MM.1S (cell line): ENCODE data around the gene USP46.

Experiments
- DNase-seq: peaks from one replicate; pipeline ENCODE4 v3.0.0-alpha.2; 2015
- H2AFZ ChIP-seq: fragments of 300-600 bp; sonication (generic); 2 replicates; pipeline ENCODE4 v1.6.0; 2016; ENCODE audit warnings: antibody characterized with exemption, low read length
- H3F3A ChIP-seq: fragments of 300-600 bp; sonication (generic); 2 replicates; pipeline ENCODE4 v1.6.1; 2016; ENCODE audit warnings: mild to moderate bottlenecking, antibody characterized with exemption, low read length, moderate library complexity, mixed read lengths; ENCODE audit not compliant: insufficient read depth
- H3K27ac ChIP-seq: fragments of 300-600 bp; sonication (generic); 2 replicates; pipeline ENCODE4 v1.5.1; 2016; ENCODE audit warnings: mild to moderate bottlenecking, low read length
- H3K27me3 ChIP-seq: fragments of 300-600 bp; sonication (generic); replicated peaks from 2 replicates; pipeline ENCODE4 v1.6.0; 2016; ENCODE audit warnings: low read length; ENCODE audit not compliant: insufficient read depth
- H3K36me3 ChIP-seq: fragments of 300-600 bp; sonication (generic); replicated peaks from 2 replicates; pipeline ENCODE4 v1.6.1; 2016; ENCODE audit warnings: mild to moderate bottlenecking, low read length, mixed read lengths; ENCODE audit not compliant: insufficient read depth
- H3K4me1 ChIP-seq: fragments of 300-600 bp; sonication (generic); 2 replicates; pipeline ENCODE4 v1.6.1; 2016; ENCODE audit warnings: low read length, mixed read lengths
- H3K4me2 ChIP-seq: fragments of 300-600 bp; sonication (generic); 2 replicates; pipeline ENCODE4 v1.6.0; 2016; ENCODE audit warnings: low read depth, low read length
- H3K4me3 ChIP-seq: fragments of 300-600 bp; sonication (generic); 2 replicates; pipeline ENCODE4 v1.5.1; 2016; ENCODE audit warnings: low read length, mixed read lengths
- H3K79me2 ChIP-seq: fragments of 300-600 bp; sonication (generic); 2 replicates; pipeline ENCODE4 v1.6.1; 2016; ENCODE audit warnings: mixed run types, low read length, mixed read lengths
- H3K9ac ChIP-seq: fragments of 300-600 bp; sonication (generic); 2 replicates; pipeline ENCODE4 v1.6.1; 2016; ENCODE audit warnings: low read length, mixed read lengths
- H3K9me2 ChIP-seq: fragments of 300-600 bp; sonication (generic); replicated peaks from 2 replicates; pipeline ENCODE4 v1.6.1; 2016; ENCODE audit warnings: mild to moderate bottlenecking, low read length, mixed read lengths; ENCODE audit not compliant: insufficient read depth
- H3K9me3 ChIP-seq: fragments of 300-600 bp; sonication (generic); replicated peaks from 2 replicates; pipeline ENCODE4 v1.6.1; 2016; ENCODE audit warnings: mild to moderate bottlenecking, low read length, mixed read lengths; ENCODE audit not compliant: insufficient read depth
- H4K20me1 ChIP-seq: fragments of 300-600 bp; sonication (generic); 2 replicates; pipeline ENCODE4 v1.6.1; 2016; ENCODE audit warnings: mild to moderate bottlenecking, low read length, moderate library complexity, mixed read lengths; ENCODE audit not compliant: insufficient read depth
- CTCF ChIP-seq: fragments of 300-600 bp; sonication (generic); IDR thresholded peaks from 2 replicates; pipeline ENCODE4 v1.5.1; 2016; ENCODE audit warnings: antibody characterized with exemption, low read length, mixed read lengths
- EZH2 ChIP-seq: fragments of 300-600 bp; sonication (generic); optimal IDR thresholded peaks from 2 replicates; pipeline ENCODE3; 2017; ENCODE audit warnings: low read depth, mild to moderate bottlenecking, antibody characterized with exemption, low read length, mixed read lengths
- EZH2phosphoT487 ChIP-seq: fragments of 300-600 bp; sonication (generic); IDR thresholded peaks from 2 replicates; pipeline ENCODE4 v1.6.1; 2018; ENCODE audit warnings: antibody characterized with exemption, low read length

Gene USP46

GRCh38 chr4:52612341-52612740 is 46.8 kb downstream of the USP46 start:
- Histone ChIP-seq H4K20me1 (no peaks in the 10 kb centered on the region), H3K27me3 (no peaks in the 10 kb centered on the region), H2AFZ (no peak overlapping the region), H3K9me3 (no peaks in the 10 kb centered on the region), H3F3A (no peaks in the 10 kb centered on the region), H3K4me3 (no peak overlapping the region), H3K9me2 (no peaks in the 10 kb centered on the region), H3K79me2 (no peaks in the 10 kb centered on the region), H3K9ac (no peak overlapping the region), H3K4me2 (no peak overlapping the region), H3K4me1 (no peaks in the 10 kb centered on the region), H3K27ac (no peak overlapping the region), H3K36me3 (no peaks in the 10 kb centered on the region)
- TF ChIP-seq CTCF (no peak), EZH2phosphoT487 (no peak), EZH2 (no peak)
- no peak for DNase-seq

- H4K20me1 ChIP-seq, result no peaks in the 10 kb centered on the region
- H3K4me3 ChIP-seq, result no peak overlapping the region
- DNase-seq, result no peak
- no peaks in the 10 kb centered on the region for H3F3A ChIP-seq
- no peaks in the 10 kb centered on the region for H3K9me2 ChIP-seq
- H3K27ac ChIP-seq, result no peak overlapping the region
- no peak overlapping the region for H3K4me2 ChIP-seq
- no peaks in the 10 kb centered on the region for H3K36me3 ChIP-seq
- no peak overlapping the region for H3K9ac ChIP-seq
- no peaks in the 10 kb centered on the region for H3K27me3 ChIP-seq
- no peak for TF ChIP-seq EZH2
- TF ChIP-seq CTCF, result no peak
- no peak for TF ChIP-seq EZH2phosphoT487
- no peaks in the 10 kb centered on the region for H3K4me1 ChIP-seq
- H2AFZ ChIP-seq, result no peak overlapping the region
- H3K9me3 ChIP-seq, result no peaks in the 10 kb centered on the region
- H3K79me2 ChIP-seq, result no peaks in the 10 kb centered on the region
These were observed 48.0 kb downstream of the USP46 start for GRCh38 chr4:52611030-52611555.

- Histone ChIP-seq H3K27me3 (no peaks in the 10 kb centered on the region), H3K9me2 (no peaks in the 10 kb centered on the region), H2AFZ (no peak overlapping the region), H3K4me1 (no peaks in the 10 kb centered on the region), H3K9me3 (no peaks in the 10 kb centered on the region), H3K36me3 (no peaks in the 10 kb centered on the region), H3K27ac (no peak overlapping the region), H3K79me2 (no peaks in the 10 kb centered on the region), H3K9ac (no peak overlapping the region), H3F3A (no peaks in the 10 kb centered on the region), H3K4me3 (no peak overlapping the region), H3K4me2 (no peak overlapping the region), H4K20me1 (no peaks in the 10 kb centered on the region)
- no peak for DNase-seq
- TF ChIP-seq EZH2phosphoT487, result no peak
- no peak for TF ChIP-seq CTCF
- no peak for TF ChIP-seq EZH2
These were observed 52.4 kb downstream of the USP46 start for GRCh38 chr4:52606726-52607125.
